ENCODE measurements around the gene TNNI2.
A peak's percentile ranks its signal among the peaks of the same experiment; 100 is the strongest.
"Not testable (repeated sequence)": the region's sequence is repeated elsewhere in the genome, so short reads cannot be mapped to it uniquely, and the experiment has no call there.

Gene TNNI2

GRCh38 chr11:1862588-1863351 lies 24.0 kb downstream of the TNNI2 start:
- DNase-seq (ENCODE audit: low read depth) = peak; percentile 56

GRCh38 chr11:1863352-1864216 lies 24.8 kb downstream of the TNNI2 start:
- peak; percentile 85 for DNase-seq (ENCODE audit: low read depth)

GRCh38 chr11:1864231-1864630 lies 25.4 kb downstream of the TNNI2 start:
- no peak for DNase-seq (ENCODE audit: low read depth)

GRCh38 chr11:1864831-1865665 lies 26.3 kb downstream of the TNNI2 start:
- no peak for DNase-seq (ENCODE audit: low read depth)

- no peak for DNase-seq (ENCODE audit: low read depth)
Measured at GRCh38 chr11:1866226-1866625, 27.4 kb downstream of the TNNI2 start.

GRCh38 chr11:1866776-1867175 lies 28.0 kb downstream of the TNNI2 start:
- no peak for DNase-seq (ENCODE audit: low read depth)

- DNase-seq (ENCODE audit: low read depth) = no peak
Measured at GRCh38 chr11:1867381-1867780, 28.6 kb downstream of the TNNI2 start.

GRCh38 chr11:1868056-1868635 lies 29.4 kb downstream of the TNNI2 start:
- DNase-seq (ENCODE audit: low read depth) = no peak

GRCh38 chr11:1868636-1869291 lies 30.0 kb downstream of the TNNI2 start:
- no peak for DNase-seq (ENCODE audit: low read depth)

- no peak for DNase-seq (ENCODE audit: low read depth)
Measured at GRCh38 chr11:1869427-1870325, 30.9 kb downstream of the TNNI2 start.

- no peak for DNase-seq (ENCODE audit: low read depth)
Measured at GRCh38 chr11:1870326-1870696, 31.5 kb downstream of the TNNI2 start.

- DNase-seq (ENCODE audit: low read depth) = no peak
Measured at GRCh38 chr11:1870721-1871466, 32.1 kb downstream of the TNNI2 start.

GRCh38 chr11:1871531-1871930 lies 32.8 kb downstream of the TNNI2 start:
- no peak for DNase-seq (ENCODE audit: low read depth)

- DNase-seq (ENCODE audit: low read depth) = no peak
Measured at GRCh38 chr11:1872267-1872985, 33.6 kb downstream of the TNNI2 start.

- DNase-seq (ENCODE audit: low read depth) = peak; percentile 11
Measured at GRCh38 chr11:1873048-1873812, 34.4 kb downstream of the TNNI2 start.

GRCh38 chr11:1873813-1874150 lies 35.0 kb downstream of the TNNI2 start:
- not testable (repeated sequence) for DNase-seq (ENCODE audit: low read depth)

- DNase-seq (ENCODE audit: low read depth) = not testable (repeated sequence)
Measured at GRCh38 chr11:1874441-1875092, 35.8 kb downstream of the TNNI2 start.
